HG02571 (cell line): ENCODE measurements around the gene SHOC2.

Experiments used
- ATAC-seq: cut with Tn5 transposase; IDR thresholded peaks from one replicate; pipeline ENCODE4 v1.9.1; 2021; ENCODE audit warnings: mild to moderate bottlenecking, moderate library complexity; ENCODE audit not compliant: unreplicated experiment

Gene SHOC2

DNA sequence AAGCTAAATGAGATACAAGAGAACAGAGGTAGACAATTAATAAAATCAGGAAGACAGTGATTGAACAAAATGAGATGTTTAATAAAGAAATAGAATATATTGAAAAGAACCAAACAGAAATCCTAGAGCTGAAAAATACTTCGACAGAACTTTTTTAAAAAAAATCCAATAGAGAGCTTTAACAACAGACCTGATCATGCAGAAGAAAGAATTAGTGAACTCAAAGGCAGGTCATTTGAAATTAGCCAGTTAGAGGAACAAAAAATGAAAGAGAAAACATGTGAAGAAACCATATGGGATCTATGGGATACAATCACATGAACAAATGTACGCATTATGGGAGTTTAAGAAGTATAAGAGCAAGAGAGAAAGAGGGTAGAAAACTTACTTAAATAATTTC is 120.1 kb downstream of the SHOC2 start:
- no peak for ATAC-seq

DNA sequence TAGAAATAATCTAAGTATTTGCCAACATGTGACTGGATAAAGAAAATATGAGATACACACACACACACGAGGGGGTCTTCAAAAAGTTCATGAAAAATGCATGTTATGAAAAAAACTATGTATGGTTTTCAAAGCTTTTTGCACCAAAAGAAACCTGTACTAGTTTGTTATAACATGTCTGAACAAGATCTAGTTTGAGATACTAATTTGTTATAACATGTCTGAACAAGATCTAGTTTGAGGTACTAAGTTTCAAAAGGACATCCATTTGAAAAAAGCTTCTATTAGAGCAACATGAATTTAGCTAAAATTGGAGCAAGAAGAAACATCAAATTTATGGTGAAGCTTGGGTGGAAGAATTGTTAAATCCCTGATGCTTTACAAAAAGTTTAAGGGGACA is 137.6 kb downstream of the SHOC2 start:
- ATAC-seq: no peak
